Liver (tissue), 9 donors: ENCODE measurements around the gene SORCS2. TPM values are rescaled to one million over a fixed set of nuclear protein-coding genes. Genes with fewer than 3 reads are reported as not detected.

Experiments
- DNase-seq: peaks from one replicate; pipeline ENCODE4 v3.0.0-alpha.2; 2017; ENCODE audit warnings: low spot score
- H3K27ac ChIP-seq, 2 donors: one replicate each; pipeline ENCODE4 v1.7.0; 2013; ENCODE audit warnings: inconsistent platforms in 2 of 2, low read length in 2 of 2, control low read depth in 1 of 2, low read depth in 1 of 2, mild to moderate bottlenecking in 1 of 2
- H3K27me3 ChIP-seq, 4 donors: one replicate each; pipeline versions ENCODE4 v1.6.1 to v1.7.0; 2013; ENCODE audit warnings: low read length in 3 of 4, inconsistent platforms in 1 of 4, mild to moderate bottlenecking in 1 of 4, moderate library complexity in 1 of 4; ENCODE audit not compliant: control insufficient read depth in 4 of 4, insufficient read depth in 4 of 4
- H3K36me3 ChIP-seq, 4 donors: one replicate each; pipeline versions ENCODE4 v1.6.1 to v1.7.0; 2013; ENCODE audit warnings: low read length in 3 of 4, mild to moderate bottlenecking in 3 of 4, low read depth in 1 of 4, moderate library complexity in 1 of 4; ENCODE audit not compliant: control insufficient read depth in 4 of 4, insufficient read depth in 3 of 4
- H3K4me1 ChIP-seq, 4 donors: one replicate each; pipeline versions ENCODE4 v1.6.1 to v1.7.0; 2013; ENCODE audit warnings: low read length in 3 of 4, mild to moderate bottlenecking in 3 of 4, moderate library complexity in 1 of 4; ENCODE audit not compliant: control insufficient read depth in 4 of 4, insufficient read depth in 4 of 4
- H3K4me3 ChIP-seq, 3 donors: one replicate each; pipeline versions ENCODE4 v1.6.1 to v1.7.0; 2013; ENCODE audit warnings: low read length in 3 of 3, control low read depth in 1 of 3, low read depth in 1 of 3, mild to moderate bottlenecking in 1 of 3
- H3K9ac ChIP-seq, 2 donors: one replicate each; pipeline ENCODE4 v1.7.0; 2013; ENCODE audit warnings: low read length in 2 of 2, mild to moderate bottlenecking in 2 of 2, moderate library complexity in 2 of 2, control low read depth in 1 of 2, low read depth in 1 of 2
- H3K9me3 ChIP-seq, 4 donors: one replicate each; pipeline versions ENCODE4 v1.6.1 to v1.7.0; 2013; ENCODE audit warnings: low read length in 3 of 4; ENCODE audit not compliant: control insufficient read depth in 4 of 4
- EGR1 ChIP-seq, 2 donors: IDR thresholded peaks; 2 replicates each; pipeline ENCODE4 v1.6.1; 2016 to 2018; ENCODE audit warnings: antibody characterized with exemption in 2 of 2, low read depth in 2 of 2
- FOXA1 ChIP-seq: IDR thresholded peaks from 2 replicates; pipeline ENCODE4 v1.6.1; 2016; ENCODE audit warnings: antibody characterized with exemption
- FOXA2 ChIP-seq: IDR thresholded peaks from 2 replicates; pipeline ENCODE4 v1.6.1; 2016; ENCODE audit warnings: antibody characterized with exemption
- GABPA ChIP-seq, 2 donors: IDR thresholded peaks in 1 of 2; conservative IDR thresholded peaks in 1 of 2; 2 replicates each; pipeline ENCODE4 v1.6.1; 2016; ENCODE audit warnings: antibody characterized with exemption in 2 of 2, mild to moderate bottlenecking in 1 of 2, moderate library complexity in 1 of 2
- HNF4A ChIP-seq, 2 donors: conservative IDR thresholded peaks; 2 replicates each; pipeline ENCODE4 v1.6.1; 2016; ENCODE audit warnings: antibody characterized with exemption in 2 of 2, mild to moderate bottlenecking in 2 of 2
- HNF4G ChIP-seq: IDR thresholded peaks from 2 replicates; pipeline ENCODE4 v1.6.1; 2016; ENCODE audit warnings: antibody characterized with exemption
- JUND ChIP-seq, 2 donors: IDR thresholded peaks; 2 replicates each; pipeline ENCODE4 v1.6.1; 2016; ENCODE audit warnings: antibody characterized with exemption in 2 of 2
- NR2F2 ChIP-seq: IDR thresholded peaks from 2 replicates; pipeline ENCODE4 v1.6.1; 2016; ENCODE audit warnings: antibody characterized with exemption
- RAD21 ChIP-seq, 2 donors: IDR thresholded peaks; 2 replicates each; pipeline ENCODE4 v1.6.1; 2016; ENCODE audit warnings: antibody characterized with exemption in 2 of 2, mild to moderate bottlenecking in 2 of 2
- RXRA ChIP-seq, 2 donors: IDR thresholded peaks; 2 replicates each; pipeline ENCODE4 v1.6.1; 2017 to 2018; ENCODE audit warnings: antibody characterized with exemption in 2 of 2, mild to moderate bottlenecking in 1 of 2
- SP1 ChIP-seq: IDR thresholded peaks from 2 replicates; pipeline ENCODE4 v1.6.1; 2018; ENCODE audit warnings: antibody characterized with exemption, mild to moderate bottlenecking
- TAF1 ChIP-seq: conservative IDR thresholded peaks from 2 replicates; pipeline ENCODE4 v1.6.1; 2016; ENCODE audit warnings: antibody characterized with exemption, mild to moderate bottlenecking
- YY1 ChIP-seq: IDR thresholded peaks from 2 replicates; pipeline ENCODE4 v1.6.1; 2016; ENCODE audit warnings: antibody characterized with exemption, mild to moderate bottlenecking
- WGBS: extraction: QIAGEN DNeasy Blood & Tissue Kit; methylation state at CpG from one replicate; pipeline ENCODE4 v1.1.7; 2013; 5-methylcytosine and 5-hydroxymethylcytosine counted together
- polyA plus RNA-seq, 2 donors: library from polyadenylated mRNA; stranded (reverse) in 1 of 2; unstranded in 1 of 2; fragments of 200-250 nt in 1 of 2; fragments of >200 nt in 1 of 2; fragmentation: Nextera tagmentation in 1 of 2; extraction: Ambion mirVana in 1 of 2; gene quantifications; one replicate each; pipeline versions ENCODE4 v1.2.1 to v1.2.3, GENCODE V29; 2013 to 2015
- total RNA-seq, 2 donors: library from RNA; depleted of rRNA; stranded (reverse); fragments of >200 nt; gene quantifications; one replicate each; pipeline ENCODE4 v1.2.3, GENCODE V29; 2014
- TF ChIP-seq, protein P1 (sequence below): IDR thresholded peaks from 2 replicates; pipeline ENCODE4 v1.6.1; 2016; ENCODE audit warnings: antibody characterized with exemption
- TF ChIP-seq, protein P2 (sequence below): IDR thresholded peaks from 2 replicates; pipeline ENCODE4 v1.6.1; 2016; ENCODE audit warnings: antibody characterized with exemption
- TF ChIP-seq, protein P3 (sequence below): fragments of 150-350 bp; IDR thresholded peaks from 2 replicates; pipeline ENCODE4 v1.5.1; 2017; ENCODE audit warnings: improper control_type of control experiment, low read depth, low read length; ENCODE audit not compliant: missing input control
- TF ChIP-seq, protein P4 (sequence below): IDR thresholded peaks from 2 replicates; pipeline ENCODE4 v1.6.1; 2016; ENCODE audit warnings: antibody characterized with exemption, mild to moderate bottlenecking
- donor health status: healthy.
- donor health status: healthy.
- donor health status: healthy.
- donor health status: healthy.
- donor health status: healthy.

SORCS2 gene
- total and polyA plus RNA-seq, 4 donors, result 0.10 to 1.4 (median 0.92) TPM

DNA sequence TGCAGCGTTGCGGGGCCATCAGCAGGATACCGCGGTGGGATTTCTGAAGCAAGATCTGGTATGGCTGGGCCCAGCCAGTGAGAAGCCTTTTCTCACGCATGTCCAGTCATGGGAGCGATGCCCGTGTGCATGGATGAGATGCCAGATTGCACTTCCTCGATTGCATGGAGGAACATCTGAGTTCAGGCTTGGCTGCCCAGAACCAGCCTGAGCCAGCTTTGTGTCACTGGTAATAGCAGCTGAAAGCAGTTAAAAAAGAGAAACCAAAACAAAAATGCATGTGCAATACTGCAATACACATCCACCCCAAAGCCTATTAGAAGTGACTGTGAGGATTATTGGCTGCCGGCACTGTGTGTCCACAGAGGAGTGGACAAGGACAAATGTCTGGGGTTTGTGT is 183.1 kb downstream of the SORCS2 start:
- Histone ChIP-seq H3K27ac (no peak overlapping the region), H3K27me3 (no peaks in the 10 kb centered on the region), H3K9me3 (no peaks in the 10 kb centered on the region), H3K9ac (no peak overlapping the region), H3K4me3 (no peak overlapping the region), H3K36me3 (no peaks in the 10 kb centered on the region), H3K4me1 (no peaks in the 10 kb centered on the region)
- TF ChIP-seq YY1 (no peak), TAF1 (no peak), HNF4A (conservative IDR thresholded peaks at IDR 0.05) (no peak), NR2F2 (no peak), EGR1 (IDR thresholded peaks at IDR 0.05; ENCODE audit: low read depth in 2 of 2) (no peak), FOXA2 (no peak), FOXA1 (no peak), HNF4G (no peak), RXRA (IDR thresholded peaks at IDR 0.05) (no peak), SP1 (no peak), RAD21 (IDR thresholded peaks at IDR 0.05) (no peak), JUND (IDR thresholded peaks at IDR 0.05) (no peak), GABPA (IDR thresholded peaks at IDR 0.05 in 1 of 2, conservative IDR thresholded peaks at IDR 0.05 in 1 of 2) (no peak)
- TF ChIP-seq, protein P1, sequence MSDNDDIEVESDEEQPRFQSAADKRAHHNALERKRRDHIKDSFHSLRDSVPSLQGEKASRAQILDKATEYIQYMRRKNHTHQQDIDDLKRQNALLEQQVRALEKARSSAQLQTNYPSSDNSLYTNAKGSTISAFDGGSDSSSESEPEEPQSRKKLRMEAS, result no peak
- TF ChIP-seq, protein P2, sequence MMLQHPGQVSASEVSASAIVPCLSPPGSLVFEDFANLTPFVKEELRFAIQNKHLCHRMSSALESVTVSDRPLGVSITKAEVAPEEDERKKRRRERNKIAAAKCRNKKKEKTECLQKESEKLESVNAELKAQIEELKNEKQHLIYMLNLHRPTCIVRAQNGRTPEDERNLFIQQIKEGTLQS, result no peak
- TF ChIP-seq, protein P3, sequence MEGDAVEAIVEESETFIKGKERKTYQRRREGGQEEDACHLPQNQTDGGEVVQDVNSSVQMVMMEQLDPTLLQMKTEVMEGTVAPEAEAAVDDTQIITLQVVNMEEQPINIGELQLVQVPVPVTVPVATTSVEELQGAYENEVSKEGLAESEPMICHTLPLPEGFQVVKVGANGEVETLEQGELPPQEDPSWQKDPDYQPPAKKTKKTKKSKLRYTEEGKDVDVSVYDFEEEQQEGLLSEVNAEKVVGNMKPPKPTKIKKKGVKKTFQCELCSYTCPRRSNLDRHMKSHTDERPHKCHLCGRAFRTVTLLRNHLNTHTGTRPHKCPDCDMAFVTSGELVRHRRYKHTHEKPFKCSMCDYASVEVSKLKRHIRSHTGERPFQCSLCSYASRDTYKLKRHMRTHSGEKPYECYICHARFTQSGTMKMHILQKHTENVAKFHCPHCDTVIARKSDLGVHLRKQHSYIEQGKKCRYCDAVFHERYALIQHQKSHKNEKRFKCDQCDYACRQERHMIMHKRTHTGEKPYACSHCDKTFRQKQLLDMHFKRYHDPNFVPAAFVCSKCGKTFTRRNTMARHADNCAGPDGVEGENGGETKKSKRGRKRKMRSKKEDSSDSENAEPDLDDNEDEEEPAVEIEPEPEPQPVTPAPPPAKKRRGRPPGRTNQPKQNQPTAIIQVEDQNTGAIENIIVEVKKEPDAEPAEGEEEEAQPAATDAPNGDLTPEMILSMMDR, result no peak
- TF ChIP-seq, protein P4, sequence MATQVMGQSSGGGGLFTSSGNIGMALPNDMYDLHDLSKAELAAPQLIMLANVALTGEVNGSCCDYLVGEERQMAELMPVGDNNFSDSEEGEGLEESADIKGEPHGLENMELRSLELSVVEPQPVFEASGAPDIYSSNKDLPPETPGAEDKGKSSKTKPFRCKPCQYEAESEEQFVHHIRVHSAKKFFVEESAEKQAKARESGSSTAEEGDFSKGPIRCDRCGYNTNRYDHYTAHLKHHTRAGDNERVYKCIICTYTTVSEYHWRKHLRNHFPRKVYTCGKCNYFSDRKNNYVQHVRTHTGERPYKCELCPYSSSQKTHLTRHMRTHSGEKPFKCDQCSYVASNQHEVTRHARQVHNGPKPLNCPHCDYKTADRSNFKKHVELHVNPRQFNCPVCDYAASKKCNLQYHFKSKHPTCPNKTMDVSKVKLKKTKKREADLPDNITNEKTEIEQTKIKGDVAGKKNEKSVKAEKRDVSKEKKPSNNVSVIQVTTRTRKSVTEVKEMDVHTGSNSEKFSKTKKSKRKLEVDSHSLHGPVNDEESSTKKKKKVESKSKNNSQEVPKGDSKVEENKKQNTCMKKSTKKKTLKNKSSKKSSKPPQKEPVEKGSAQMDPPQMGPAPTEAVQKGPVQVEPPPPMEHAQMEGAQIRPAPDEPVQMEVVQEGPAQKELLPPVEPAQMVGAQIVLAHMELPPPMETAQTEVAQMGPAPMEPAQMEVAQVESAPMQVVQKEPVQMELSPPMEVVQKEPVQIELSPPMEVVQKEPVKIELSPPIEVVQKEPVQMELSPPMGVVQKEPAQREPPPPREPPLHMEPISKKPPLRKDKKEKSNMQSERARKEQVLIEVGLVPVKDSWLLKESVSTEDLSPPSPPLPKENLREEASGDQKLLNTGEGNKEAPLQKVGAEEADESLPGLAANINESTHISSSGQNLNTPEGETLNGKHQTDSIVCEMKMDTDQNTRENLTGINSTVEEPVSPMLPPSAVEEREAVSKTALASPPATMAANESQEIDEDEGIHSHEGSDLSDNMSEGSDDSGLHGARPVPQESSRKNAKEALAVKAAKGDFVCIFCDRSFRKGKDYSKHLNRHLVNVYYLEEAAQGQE, result no peak
- WGBS, result 88% methylated on average over 9 of the region's 9 CpGs
- no peak for DNase-seq

DNA sequence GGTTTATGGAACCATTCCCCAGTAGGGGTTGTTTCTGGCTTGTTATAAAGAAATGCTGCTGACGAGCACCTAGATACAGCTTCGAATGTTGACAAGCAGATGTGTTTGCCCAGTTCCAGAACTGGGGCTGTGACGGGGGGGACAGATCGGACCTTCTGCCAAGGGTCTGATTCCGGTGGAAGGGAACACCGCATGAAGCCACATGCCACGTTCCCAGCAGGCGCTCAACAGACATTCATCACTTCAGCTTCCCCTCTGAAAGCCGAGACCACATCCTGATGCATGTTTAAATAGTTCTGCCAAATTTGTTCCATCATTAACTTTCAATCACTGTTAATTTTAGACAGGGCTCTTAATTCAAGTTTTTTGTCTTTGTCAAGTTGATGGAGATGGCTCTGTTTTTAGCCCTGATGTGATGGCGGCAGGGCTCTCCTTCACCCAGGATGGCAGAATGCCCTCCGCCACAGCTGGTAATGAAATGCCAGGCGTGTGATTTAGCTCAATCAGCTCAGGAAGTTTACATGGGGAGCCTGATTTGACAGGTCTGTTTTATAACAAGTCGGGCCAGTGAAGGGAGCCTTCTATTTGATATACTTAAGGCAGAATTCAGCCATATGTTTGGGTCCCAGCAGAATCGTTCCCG is 185.0 kb downstream of the SORCS2 start:
- DNase-seq, result no peak
- Histone ChIP-seq H3K4me3 (no peak overlapping the region), H3K27me3 (no peaks in the 10 kb centered on the region), H3K4me1 (no peaks in the 10 kb centered on the region), H3K36me3 (no peaks in the 10 kb centered on the region), H3K27ac (no peak overlapping the region), H3K9ac (no peak overlapping the region), H3K9me3 (no peaks in the 10 kb centered on the region)
- WGBS, result 72% methylated on average over 15 of the region's 15 CpGs
- TF ChIP-seq NR2F2 (no peak), YY1 (no peak), SP1 (no peak)
- TF ChIP-seq, protein P4, result no peak
